ENCODE measurements around the gene FOXR1.

DNA sequence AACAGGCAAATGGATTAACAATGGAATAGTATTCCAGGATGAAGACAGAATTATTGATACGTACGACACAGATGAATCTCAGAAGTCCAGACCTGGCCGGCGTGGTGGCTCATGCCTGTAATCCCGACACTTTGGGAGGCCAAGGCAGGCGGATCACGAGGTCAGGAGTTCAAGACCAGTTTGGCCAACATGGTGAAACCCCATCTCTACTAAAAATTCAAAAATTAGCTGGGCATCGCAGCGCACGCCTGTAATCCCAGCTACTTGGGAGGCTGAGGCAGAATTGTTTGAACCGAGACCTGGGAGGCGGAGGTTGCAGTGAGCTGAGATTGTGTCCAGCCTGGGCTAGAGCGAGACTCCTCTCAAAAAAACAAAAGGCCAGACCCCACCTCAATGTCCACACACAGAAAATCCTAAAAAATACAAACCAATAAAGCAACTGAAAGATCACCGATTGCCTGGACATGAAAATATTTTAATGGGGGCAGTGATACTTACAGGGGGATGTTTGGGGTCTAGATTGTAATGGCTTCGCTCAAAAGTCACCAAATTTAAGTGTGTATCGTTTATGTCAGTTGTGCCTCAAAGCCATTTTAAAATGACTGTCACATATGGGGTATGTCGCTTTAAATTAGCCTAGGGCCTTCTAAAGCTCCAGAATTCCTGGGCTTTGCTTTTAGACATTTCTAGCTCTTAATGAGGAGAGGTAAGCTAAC is 42.8 kb downstream of the FOXR1 start:
- TF ChIP-seq CTCF (IDR thresholded peaks at IDR 0.05; ENCODE audit: low read length) = no peak
- TF ChIP-seq EZH2phosphoT487 (IDR thresholded peaks at IDR 0.05; ENCODE audit: low read length) = no peak
- TF ChIP-seq EZH2 (optimal IDR thresholded peaks at IDR 0.05; ENCODE audit: low read depth, low read length) = no peak
